OCI-LY1 (cell line): ENCODE results near the gene EMD.

Source experiments
- CTCF ChIP-seq: fragments of 200-600 bp; sonication (generic), shearing (Covaris generic); IDR thresholded peaks from 2 replicates; pipeline ENCODE4 v1.5.1; 2017; ENCODE audit warnings: mild to moderate bottlenecking, antibody characterized with exemption, low read length, moderate library complexity, mixed read lengths
- EZH2 ChIP-seq: fragments of 200-600 bp; sonication (generic), shearing (Covaris generic); IDR thresholded peaks from 2 replicates; pipeline ENCODE4 v1.8.0; 2017; ENCODE audit warnings: borderline replicate concordance, mixed run types, mild to moderate bottlenecking, antibody characterized with exemption, low read length, moderate library complexity, mixed read lengths

GRCh38 chrX:154430479-154430878 is 51.4 kb downstream of the EMD start:
- TF ChIP-seq CTCF (no peak), EZH2 (no peak)
